Activated naive CD8-positive, alpha-beta T cell (primary cell): ENCODE measurements around the gene MYH10.
A peak's percentile ranks its signal among the peaks of the same experiment; 100 is the strongest.

Source experiments
- H3K27ac Mint-ChIP-seq: one replicate; pipeline ENCODE4 v1.8.0; 2021; ENCODE audit warnings: mixed read lengths
- H3K27me3 Mint-ChIP-seq: one replicate; pipeline ENCODE4 v1.8.0; 2021; ENCODE audit warnings: mixed read lengths
- H3K36me3 Mint-ChIP-seq: one replicate; pipeline ENCODE4 v1.8.0; 2021; ENCODE audit warnings: mixed read lengths
- H3K4me1 Mint-ChIP-seq: one replicate; pipeline ENCODE4 v1.8.0; 2021; ENCODE audit warnings: low read depth, mixed read lengths
- H3K4me3 Mint-ChIP-seq: one replicate; pipeline ENCODE4 v1.8.0; 2021; ENCODE audit warnings: mild to moderate bottlenecking, mixed read lengths
- H3K9me3 Mint-ChIP-seq: one replicate; pipeline ENCODE4 v1.8.0; 2021; ENCODE audit warnings: low read depth, mixed read lengths

The MYH10 gene

GRCh38 chr17:8489841-8490240 is 140.7 kb downstream of the MYH10 start:
- Mint-ChIP-seq H3K27me3 (no peaks in the 10 kb centered on the region), H3K4me1 (no peaks in the 10 kb centered on the region), H3K4me3 (no peak overlapping the region), H3K36me3 (peaks cover 12% of the 10 kb centered on the region), H3K27ac (no peak overlapping the region), H3K9me3 (peaks cover 2% of the 10 kb centered on the region)

- H3K36me3 Mint-ChIP-seq, result peaks cover 16% of the 10 kb centered on the region
- H3K27ac Mint-ChIP-seq, result no peak overlapping the region
- no peak overlapping the region for H3K4me3 Mint-ChIP-seq
- H3K27me3 Mint-ChIP-seq, result no peaks in the 10 kb centered on the region
- peaks cover 7% of the 10 kb centered on the region for H3K9me3 Mint-ChIP-seq
- no peaks in the 10 kb centered on the region for H3K4me1 Mint-ChIP-seq
Measured at GRCh38 chr17:8488901-8489300, 141.6 kb downstream of the MYH10 start.

DNA sequence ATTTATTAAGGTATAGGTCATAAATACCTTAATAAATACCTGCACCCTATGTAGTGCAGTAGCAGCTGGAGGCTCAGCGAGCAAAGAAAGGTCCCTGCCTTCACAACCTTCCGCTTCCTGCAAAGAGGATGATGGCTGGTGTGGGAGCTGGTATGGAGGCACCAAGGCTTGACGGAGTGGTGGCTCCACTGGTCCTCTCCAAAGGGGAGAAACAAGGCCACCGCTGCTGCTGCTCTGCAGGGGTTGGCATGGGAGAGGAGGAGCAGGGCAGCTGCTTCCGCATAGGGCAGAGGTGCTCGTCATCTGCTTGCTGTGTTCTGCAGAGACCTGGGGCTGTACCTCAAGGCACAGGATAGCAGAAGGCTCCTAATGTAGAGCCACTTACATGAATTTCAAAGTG is 142.0 kb downstream of the MYH10 start:
- Mint-ChIP-seq H3K4me3 (no peak overlapping the region), H3K36me3 (peaks cover 19% of the 10 kb centered on the region), H3K27ac (no peak overlapping the region)

GRCh38 chr17:8487743-8488142 is 142.8 kb downstream of the MYH10 start:
- Mint-ChIP-seq H3K36me3 (peaks cover 25% of the 10 kb centered on the region), H3K27me3 (no peaks in the 10 kb centered on the region), H3K4me1 (no peaks in the 10 kb centered on the region), H3K27ac (peak overlapping the region; percentile 46), H3K9me3 (peaks cover 7% of the 10 kb centered on the region), H3K4me3 (no peak overlapping the region)

More for the DNA sequence above, 142.0 kb downstream of the MYH10 start:
- Mint-ChIP-seq H3K27me3 (no peaks in the 10 kb centered on the region), H3K9me3 (peaks cover 7% of the 10 kb centered on the region), H3K4me1 (no peaks in the 10 kb centered on the region)

- Mint-ChIP-seq H3K27me3 (no peaks in the 10 kb centered on the region), H3K27ac (no peak overlapping the region), H3K4me3 (no peak overlapping the region), H3K9me3 (peaks cover 7% of the 10 kb centered on the region), H3K4me1 (no peaks in the 10 kb centered on the region), H3K36me3 (peaks cover 28% of the 10 kb centered on the region)
Measured at GRCh38 chr17:8487130-8487645, 143.3 kb downstream of the MYH10 start.

- Mint-ChIP-seq H3K4me1 (no peaks in the 10 kb centered on the region), H3K27me3 (no peaks in the 10 kb centered on the region), H3K36me3 (peaks cover 31% of the 10 kb centered on the region), H3K4me3 (no peak overlapping the region), H3K27ac (no peak overlapping the region), H3K9me3 (peaks cover 7% of the 10 kb centered on the region)
Measured at GRCh38 chr17:8485491-8485890, 145.0 kb downstream of the MYH10 start.

DNA sequence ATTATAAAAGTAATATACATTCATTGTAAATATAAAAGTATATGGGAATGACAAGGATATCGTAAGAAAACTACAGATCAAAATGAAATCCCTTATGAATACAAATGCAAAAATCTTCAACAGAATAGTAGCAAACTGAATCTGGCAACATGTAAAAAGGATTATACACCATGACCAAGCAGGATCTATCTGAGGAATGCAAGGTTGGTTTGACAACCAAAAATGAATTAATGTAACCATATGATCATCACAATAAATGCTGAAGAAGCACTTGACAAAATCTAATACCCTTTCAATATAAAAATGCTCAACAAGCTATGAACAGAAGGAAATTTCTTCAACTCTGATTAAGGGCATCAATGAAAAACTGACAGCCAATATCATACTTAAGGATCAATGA is 146.1 kb downstream of the MYH10 start:
- Mint-ChIP-seq H3K9me3 (peaks cover 7% of the 10 kb centered on the region), H3K27ac (no peak overlapping the region), H3K36me3 (peaks cover 29% of the 10 kb centered on the region), H3K27me3 (no peaks in the 10 kb centered on the region), H3K4me3 (no peak overlapping the region), H3K4me1 (no peaks in the 10 kb centered on the region)

DNA sequence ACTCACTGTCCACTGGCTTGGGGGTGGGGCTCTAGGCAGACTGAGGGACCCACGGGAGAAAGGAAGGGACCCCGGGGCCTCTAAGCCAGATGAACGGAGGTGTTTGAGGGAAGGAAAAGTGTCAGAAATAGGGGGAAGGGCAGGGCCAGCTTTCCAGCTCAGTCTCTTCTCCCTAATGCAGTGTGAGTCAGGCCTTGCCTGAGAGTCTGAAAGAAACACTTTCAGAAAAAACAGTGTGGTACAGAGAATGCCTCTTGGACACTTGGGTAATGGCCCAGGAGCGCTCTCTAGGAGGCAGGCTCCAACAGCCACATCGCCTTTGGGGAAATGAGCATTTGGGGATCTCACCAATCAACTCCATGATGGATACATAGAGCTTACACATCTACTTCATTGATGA is 148.0 kb downstream of the MYH10 start:
- Mint-ChIP-seq H3K27ac (no peak overlapping the region), H3K9me3 (peaks cover 7% of the 10 kb centered on the region), H3K4me1 (no peaks in the 10 kb centered on the region), H3K27me3 (no peaks in the 10 kb centered on the region), H3K36me3 (peaks cover 29% of the 10 kb centered on the region), H3K4me3 (no peak overlapping the region)

DNA sequence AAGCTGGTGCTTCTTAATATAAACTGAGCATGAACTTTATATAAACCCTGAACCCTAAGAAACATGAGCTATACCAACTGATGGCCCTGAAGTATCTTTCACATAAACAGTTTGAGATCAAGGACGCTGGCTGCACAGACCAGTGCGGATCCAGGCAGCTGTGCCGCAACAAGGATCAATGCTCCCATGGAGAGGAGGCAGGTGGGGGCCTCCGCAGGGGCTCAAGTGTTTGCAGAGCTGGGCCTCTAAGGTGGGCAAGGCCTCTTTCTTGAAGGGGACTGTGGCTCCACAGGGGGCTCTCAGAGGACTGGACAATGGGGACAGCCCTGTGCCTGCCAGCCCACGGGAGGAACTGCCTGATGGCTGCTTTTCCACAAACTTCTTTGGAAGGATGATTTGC is 148.8 kb downstream of the MYH10 start:
- Mint-ChIP-seq H3K27ac (no peak overlapping the region), H3K27me3 (no peaks in the 10 kb centered on the region), H3K9me3 (peaks cover 7% of the 10 kb centered on the region), H3K4me1 (no peaks in the 10 kb centered on the region), H3K36me3 (peaks cover 29% of the 10 kb centered on the region), H3K4me3 (no peak overlapping the region)

GRCh38 chr17:8481089-8481488 is 149.4 kb downstream of the MYH10 start:
- no peak overlapping the region for H3K27ac Mint-ChIP-seq
- H3K36me3 Mint-ChIP-seq, result peaks cover 27% of the 10 kb centered on the region
- peaks cover 7% of the 10 kb centered on the region for H3K9me3 Mint-ChIP-seq
- H3K4me3 Mint-ChIP-seq, result no peak overlapping the region
- no peaks in the 10 kb centered on the region for H3K27me3 Mint-ChIP-seq
- no peaks in the 10 kb centered on the region for H3K4me1 Mint-ChIP-seq

GRCh38 chr17:8480011-8480976 is 150.2 kb downstream of the MYH10 start:
- Mint-ChIP-seq H3K27ac (peak overlapping the region; percentile 22), H3K9me3 (peaks cover 7% of the 10 kb centered on the region), H3K27me3 (no peaks in the 10 kb centered on the region), H3K4me1 (no peaks in the 10 kb centered on the region), H3K36me3 (peaks cover 20% of the 10 kb centered on the region), H3K4me3 (no peak overlapping the region)

DNA sequence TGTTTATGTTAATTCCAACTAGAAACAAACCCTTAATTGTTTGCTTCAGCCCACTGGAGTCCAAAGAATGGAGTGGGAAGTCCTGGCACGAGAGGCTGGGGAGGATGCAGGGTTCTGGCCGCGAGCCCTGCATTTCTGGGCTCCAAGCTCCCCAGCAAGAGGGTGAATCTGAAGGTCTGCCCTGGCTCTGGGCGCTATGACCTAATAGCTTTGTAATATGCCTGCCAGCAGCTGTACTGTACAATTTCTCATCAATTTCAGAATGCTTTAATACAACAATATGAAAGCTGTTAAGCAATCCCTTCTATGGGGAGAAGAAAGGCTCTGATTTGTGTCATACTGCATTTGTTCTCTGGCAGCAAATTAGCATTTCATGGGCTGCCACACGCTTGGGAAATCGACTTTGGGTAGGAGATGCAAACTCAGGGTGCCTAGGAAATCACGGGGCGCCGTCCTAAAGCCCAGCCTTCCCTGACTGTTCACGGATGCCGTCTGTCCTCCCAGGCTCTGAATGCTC is 151.0 kb downstream of the MYH10 start:
- peaks cover 2% of the 10 kb centered on the region for H3K9me3 Mint-ChIP-seq
- H3K27ac Mint-ChIP-seq, result peak overlapping the region; percentile 22
- no peaks in the 10 kb centered on the region for H3K4me1 Mint-ChIP-seq
- peaks cover 16% of the 10 kb centered on the region for H3K36me3 Mint-ChIP-seq
- no peak overlapping the region for H3K4me3 Mint-ChIP-seq
- H3K27me3 Mint-ChIP-seq, result no peaks in the 10 kb centered on the region

- Mint-ChIP-seq H3K36me3 (peaks cover 7% of the 10 kb centered on the region), H3K27me3 (no peaks in the 10 kb centered on the region), H3K9me3 (no peaks in the 10 kb centered on the region), H3K4me1 (no peaks in the 10 kb centered on the region), H3K4me3 (no peak overlapping the region), H3K27ac (no peak overlapping the region)
Measured at GRCh38 chr17:8477715-8478441, 152.6 kb downstream of the MYH10 start.

DNA sequence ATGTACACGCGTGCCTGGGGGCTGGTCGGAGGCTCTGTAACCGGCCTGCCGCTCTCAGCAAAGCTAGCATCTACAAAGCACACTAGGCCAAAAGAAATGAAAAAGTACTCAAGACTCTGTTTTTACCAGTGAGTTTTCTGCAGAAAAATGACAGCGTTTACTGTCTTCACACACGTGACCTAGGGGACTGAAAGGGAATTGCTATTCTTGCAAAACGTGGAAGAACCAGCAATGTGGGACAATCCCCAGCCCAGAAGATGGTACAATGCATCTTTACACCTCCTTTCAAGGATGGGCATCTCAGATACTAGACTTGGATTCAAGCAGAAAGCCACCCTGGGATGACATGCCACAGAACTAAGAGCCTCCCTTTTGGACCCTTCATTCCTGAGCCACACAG is 153.4 kb downstream of the MYH10 start:
- Mint-ChIP-seq H3K4me1 (no peaks in the 10 kb centered on the region), H3K27ac (no peak overlapping the region), H3K9me3 (no peaks in the 10 kb centered on the region), H3K36me3 (peaks cover 3% of the 10 kb centered on the region), H3K4me3 (no peak overlapping the region), H3K27me3 (no peaks in the 10 kb centered on the region)

GRCh38 chr17:8476741-8477140 is 153.8 kb downstream of the MYH10 start:
- Mint-ChIP-seq H3K36me3 (peaks cover 3% of the 10 kb centered on the region), H3K9me3 (no peaks in the 10 kb centered on the region), H3K27me3 (no peaks in the 10 kb centered on the region), H3K4me3 (no peak overlapping the region), H3K27ac (no peak overlapping the region), H3K4me1 (no peaks in the 10 kb centered on the region)
